Measurements from ENCODE around the gene C12orf43. TPM values are rescaled to one million over a fixed set of nuclear protein-coding genes. Genes with fewer than 3 reads are reported as not detected.
A peak's percentile ranks its signal among the peaks of the same experiment; 100 is the strongest.
"Not testable (repeated sequence)": the region's sequence is repeated elsewhere in the genome, so short reads cannot be mapped to it uniquely, and the experiment has no call there.

The C12orf43 gene, protein sequence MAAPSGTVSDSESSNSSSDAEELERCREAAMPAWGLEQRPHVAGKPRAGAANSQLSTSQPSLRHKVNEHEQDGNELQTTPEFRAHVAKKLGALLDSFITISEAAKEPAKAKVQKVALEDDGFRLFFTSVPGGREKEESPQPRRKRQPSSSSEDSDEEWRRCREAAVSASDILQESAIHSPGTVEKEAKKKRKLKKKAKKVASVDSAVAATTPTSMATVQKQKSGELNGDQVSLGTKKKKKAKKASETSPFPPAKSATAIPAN
- total RNA-seq: 10 to 100 TPM in 1 of 3 donors, 1 to 10 TPM in 2; 9.4 to 13.0 (median 9.8) TPM

DNA sequence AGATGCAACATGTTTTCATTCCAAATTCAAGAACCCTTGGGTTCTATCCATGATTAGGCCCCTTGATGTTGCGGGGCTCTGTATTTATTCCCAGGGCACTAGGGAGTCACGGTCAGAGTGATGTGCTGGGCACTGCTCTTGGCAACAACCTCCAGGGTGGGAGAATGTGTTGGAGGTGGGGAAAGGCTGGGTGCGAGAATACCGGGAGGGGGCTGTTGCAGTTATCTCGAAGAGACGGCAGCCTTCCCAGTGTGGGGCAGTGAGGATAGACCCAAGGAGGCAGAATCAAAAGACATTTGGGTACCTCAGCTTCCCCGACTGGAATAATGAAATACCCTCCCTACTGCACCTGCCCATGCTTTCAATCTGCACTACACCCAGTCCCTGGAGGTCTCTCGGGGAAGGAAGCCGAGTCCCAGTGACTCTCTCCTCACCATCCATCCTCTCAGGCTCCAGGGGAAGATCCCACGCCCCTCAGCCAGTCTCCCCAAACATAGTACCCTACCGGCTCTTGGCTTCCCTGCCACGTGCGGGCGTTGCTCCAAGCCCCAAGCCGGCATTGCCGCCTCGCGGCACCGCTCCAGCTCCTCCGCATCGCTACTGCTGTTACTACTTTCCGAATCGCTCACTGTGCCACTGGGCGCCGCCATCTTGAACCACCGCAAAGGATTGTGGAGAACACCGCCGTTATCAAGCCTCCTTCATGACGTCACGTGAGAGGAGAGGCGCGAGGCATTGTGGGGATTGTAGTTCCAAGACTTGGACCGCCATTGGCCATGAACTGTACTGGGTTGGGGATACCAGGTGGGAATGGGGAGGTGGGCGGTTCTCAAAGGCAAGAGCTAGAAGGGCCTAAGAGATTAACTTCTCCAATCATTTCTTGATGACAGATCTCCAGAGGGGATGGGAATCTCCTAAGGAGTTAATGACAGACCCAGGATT lies at the start of gene C12orf43:
Gene C12orf43 (minus strand): TSS at position 663 of the 942 bp plus-strand sequence. CDS start 13 bp downstream, at position 650.
- Histone ChIP-seq H3K4me3 (peak within 1 kb of the TSS; percentile 73 to 91 (median 78)), H3K27ac (peak within 1 kb of the TSS; percentile 82 to 83), H3K27me3 (no peaks in the 10 kb centered on the region), H3K36me3 (no peaks in the 10 kb centered on the region), H3K9me3 (no peaks in the 10 kb centered on the region), H3K4me1 (peaks cover 0 to 7% of the 10 kb centered on the region in 2 donors)
- TF ChIP-seq, protein P1, sequence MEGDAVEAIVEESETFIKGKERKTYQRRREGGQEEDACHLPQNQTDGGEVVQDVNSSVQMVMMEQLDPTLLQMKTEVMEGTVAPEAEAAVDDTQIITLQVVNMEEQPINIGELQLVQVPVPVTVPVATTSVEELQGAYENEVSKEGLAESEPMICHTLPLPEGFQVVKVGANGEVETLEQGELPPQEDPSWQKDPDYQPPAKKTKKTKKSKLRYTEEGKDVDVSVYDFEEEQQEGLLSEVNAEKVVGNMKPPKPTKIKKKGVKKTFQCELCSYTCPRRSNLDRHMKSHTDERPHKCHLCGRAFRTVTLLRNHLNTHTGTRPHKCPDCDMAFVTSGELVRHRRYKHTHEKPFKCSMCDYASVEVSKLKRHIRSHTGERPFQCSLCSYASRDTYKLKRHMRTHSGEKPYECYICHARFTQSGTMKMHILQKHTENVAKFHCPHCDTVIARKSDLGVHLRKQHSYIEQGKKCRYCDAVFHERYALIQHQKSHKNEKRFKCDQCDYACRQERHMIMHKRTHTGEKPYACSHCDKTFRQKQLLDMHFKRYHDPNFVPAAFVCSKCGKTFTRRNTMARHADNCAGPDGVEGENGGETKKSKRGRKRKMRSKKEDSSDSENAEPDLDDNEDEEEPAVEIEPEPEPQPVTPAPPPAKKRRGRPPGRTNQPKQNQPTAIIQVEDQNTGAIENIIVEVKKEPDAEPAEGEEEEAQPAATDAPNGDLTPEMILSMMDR (IDR thresholded peaks at IDR 0.05): no peak
- TF ChIP-seq POLR2A (IDR thresholded peaks at IDR 0.05) (peak; percentile 20), POLR2AphosphoS5 (IDR thresholded peaks at IDR 0.05) (peak; percentile 73 to 90 (median 83))
- intact Hi-C loops (cut with DNase I; ENCODE audit: low total_unique reads): no loop called here
- DNase-seq (ENCODE audit: low spot score in 2 of 2): peak; percentile 89 to 90

DNA sequence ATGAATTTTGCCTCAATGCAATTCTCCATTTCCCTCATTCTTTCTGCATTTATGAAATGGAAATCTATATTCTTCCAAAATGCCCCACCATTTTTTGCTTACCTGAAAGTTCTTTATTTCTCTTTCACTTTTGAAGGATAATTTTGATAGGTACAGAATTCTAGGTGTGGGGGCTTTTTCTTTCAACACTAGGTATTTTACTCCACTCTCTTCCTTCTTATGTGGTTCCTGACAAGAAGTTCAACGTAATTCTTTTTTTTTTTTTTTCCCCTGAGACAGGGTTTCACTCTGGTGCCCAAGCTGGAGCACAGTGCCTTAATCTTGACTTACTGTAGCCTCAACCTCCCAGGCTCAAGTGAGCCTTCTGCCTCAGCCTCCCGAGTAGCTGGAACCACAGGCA lies 49.1 kb upstream of the C12orf43 start:
- H3K9me3 ChIP-seq: no peaks in the 10 kb centered on the region
- H3K36me3 ChIP-seq: no peaks in the 10 kb centered on the region
- H3K27ac ChIP-seq: no peak overlapping the region
- no peak for TF ChIP-seq POLR2A (IDR thresholded peaks at IDR 0.05)
- TF ChIP-seq, protein P1 (IDR thresholded peaks at IDR 0.05): no peak
- no peak for TF ChIP-seq POLR2AphosphoS5 (IDR thresholded peaks at IDR 0.05)
- no peaks in the 10 kb centered on the region for H3K27me3 ChIP-seq
- DNase-seq (ENCODE audit: low spot score in 2 of 2): no peak
- intact Hi-C loops (cut with DNase I; ENCODE audit: low total_unique reads): no loop called here
- H3K4me3 ChIP-seq: no peak overlapping the region
- H3K4me1 ChIP-seq: no peaks in the 10 kb centered on the region

DNA sequence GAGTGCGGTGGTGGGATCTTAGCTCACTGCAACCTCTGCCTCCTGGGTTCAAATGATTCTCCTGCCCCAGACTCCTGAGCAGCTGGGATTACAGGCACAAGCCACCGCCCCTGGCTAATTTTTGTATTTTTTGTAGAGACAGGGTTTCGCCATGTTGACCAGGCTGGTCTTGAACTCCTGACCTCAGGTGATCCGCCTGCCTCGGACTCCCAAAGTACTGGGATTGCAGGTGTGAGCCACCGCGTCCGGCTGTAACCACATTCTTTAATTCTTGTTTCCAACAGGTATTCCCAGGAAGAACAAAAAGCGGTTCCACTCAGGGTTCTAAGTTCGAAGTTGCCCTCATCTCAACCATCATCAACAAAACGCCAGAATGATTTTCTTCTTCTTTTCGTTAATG lies 48.3 kb upstream of the C12orf43 start:
- DNase-seq (ENCODE audit: low spot score in 2 of 2); H3K9me3 ChIP-seq; intact Hi-C loops (cut with DNase I; ENCODE audit: low total_unique reads); H3K4me3 ChIP-seq; H3K36me3 ChIP-seq; H3K27ac ChIP-seq; H3K27me3 ChIP-seq; H3K4me1 ChIP-seq: not testable (repeated sequence)

DNA sequence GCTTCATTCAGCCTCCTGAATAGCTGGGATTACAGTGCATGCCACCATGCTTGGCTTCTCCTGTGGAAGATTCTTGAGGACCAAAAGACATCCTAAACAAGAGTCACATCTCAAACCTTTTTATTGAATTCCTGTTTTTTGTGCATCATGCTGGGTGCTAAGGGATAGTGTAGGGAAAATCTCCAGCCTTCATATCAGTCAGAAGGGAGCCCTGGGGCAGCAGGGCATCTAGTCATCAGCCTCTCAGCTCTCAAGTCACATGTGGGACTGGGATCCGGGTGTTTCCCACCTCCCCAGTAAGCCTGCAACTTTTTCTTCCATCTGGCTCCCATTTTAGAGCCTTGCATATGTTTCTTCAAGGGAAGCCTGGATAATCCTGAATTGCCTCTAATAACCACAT lies 47.8 kb upstream of the C12orf43 start:
- Histone ChIP-seq H3K27ac (no peak overlapping the region), H3K4me1 (no peaks in the 10 kb centered on the region), H3K36me3 (no peaks in the 10 kb centered on the region), H3K4me3 (no peak overlapping the region), H3K27me3 (no peaks in the 10 kb centered on the region), H3K9me3 (no peaks in the 10 kb centered on the region)
- no peak for TF ChIP-seq POLR2A (IDR thresholded peaks at IDR 0.05)
- TF ChIP-seq POLR2AphosphoS5 (IDR thresholded peaks at IDR 0.05): no peak
- TF ChIP-seq, protein P1 (IDR thresholded peaks at IDR 0.05): no peak
- intact Hi-C loops (cut with DNase I; ENCODE audit: low total_unique reads): no loop called here
- no peak for DNase-seq (ENCODE audit: low spot score in 2 of 2)

DNA sequence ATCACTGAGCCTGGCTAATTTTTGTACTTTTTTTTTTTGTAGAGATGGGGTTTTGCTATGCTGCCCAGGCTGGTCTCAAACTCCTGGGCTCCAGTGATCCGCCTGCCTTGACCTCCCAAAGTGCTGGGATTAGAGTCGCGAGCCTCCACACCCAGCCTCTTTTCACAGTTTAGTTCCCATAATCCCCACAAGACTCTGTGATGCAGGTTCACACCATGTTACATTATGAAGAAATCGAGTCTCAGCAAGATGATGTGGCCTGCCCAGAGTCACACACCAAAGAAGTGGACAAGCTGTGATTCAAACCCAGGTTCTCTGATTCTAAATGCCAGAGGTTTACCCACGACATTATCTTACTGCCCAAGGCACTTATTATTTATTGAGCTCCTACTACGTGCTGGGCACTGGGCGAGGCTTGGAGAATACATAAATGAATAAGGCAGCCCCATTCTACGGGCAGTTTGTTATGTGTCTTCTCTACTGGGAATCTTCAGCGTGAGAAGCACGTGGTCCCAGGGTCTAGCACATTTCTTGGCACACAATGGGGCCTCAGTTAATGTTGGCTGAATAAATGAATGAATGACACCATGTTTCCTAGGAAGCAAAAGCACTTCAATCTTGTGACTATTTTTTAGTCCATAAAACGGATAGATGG lies 46.2 kb upstream of the C12orf43 start:
- H3K27me3 ChIP-seq: no peaks in the 10 kb centered on the region
- no peak overlapping the region for H3K4me3 ChIP-seq
- TF ChIP-seq POLR2AphosphoS5 (IDR thresholded peaks at IDR 0.05): no peak
- TF ChIP-seq POLR2A (IDR thresholded peaks at IDR 0.05): no peak
- TF ChIP-seq, protein P1 (IDR thresholded peaks at IDR 0.05): no peak
- H3K4me1 ChIP-seq: no peaks in the 10 kb centered on the region
- no peaks in the 10 kb centered on the region for H3K36me3 ChIP-seq
- H3K27ac ChIP-seq: no peak overlapping the region
- H3K9me3 ChIP-seq: no peaks in the 10 kb centered on the region
- DNase-seq (ENCODE audit: low spot score in 2 of 2): no peak
- intact Hi-C loops (cut with DNase I; ENCODE audit: low total_unique reads): no loop called here

Data from breast epithelium (tissue), 4 donors.